ENCODE results near the gene CCDC90B. TPM values are rescaled to one million over a fixed set of nuclear protein-coding genes. Genes with fewer than 3 reads are reported as not detected.

Gene CCDC90B
- total and polyA plus RNA-seq, 2 of the 8 experiments (the other 6 are each of a cell fraction or from before 2014, with no cell fraction given), result 21.8 to 54.5 TPM

DNA sequence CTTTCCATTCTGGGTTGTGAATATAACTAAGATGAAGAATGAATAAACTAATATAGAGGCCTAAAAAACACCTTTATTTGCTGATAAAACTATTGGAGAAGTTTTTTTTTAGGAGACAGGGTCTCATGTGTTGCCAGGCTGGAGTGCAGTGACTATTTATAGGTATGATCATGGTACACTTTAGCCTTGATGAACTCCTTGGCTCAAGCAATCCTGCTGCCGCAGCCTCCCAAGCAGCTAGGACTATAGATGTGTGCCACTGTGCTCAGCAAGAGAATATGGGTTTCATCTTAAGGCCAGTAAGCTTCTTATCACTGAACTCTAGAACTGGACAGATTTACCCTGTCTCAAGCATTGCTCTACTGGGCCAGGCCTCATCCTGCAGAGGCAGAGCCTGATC is 26.6 kb downstream of the CCDC90B start:
- Histone ChIP-seq H2BK120ac (replicated peaks; ENCODE audit: low read depth, low read length) (no peak overlapping the region), H3K9ac (replicated peaks in 1 of 4; ENCODE audit: extremely low read depth in 1 of 4, low read depth in 3 of 4, low read length in 3 of 4) (no peak overlapping the region), H2AK5ac (ENCODE audit: low read depth, low read length) (no peak overlapping the region), H3K36me3 (ENCODE audit: control insufficient read depth in 2 of 4, insufficient read depth in 4 of 4, low read length in 3 of 4) (peaks cover 0 to 28% (median 2%) of the 10 kb centered on the region in 4 experiments; a peak in 3 of 8 replicates), H3K18ac (ENCODE audit: extremely low read depth, low read length) (no peak overlapping the region), H3K4me1 (replicated peaks in 1 of 4; ENCODE audit: control insufficient read depth in 3 of 4, insufficient read depth in 4 of 4, low read length in 3 of 4) (no peaks in the 10 kb centered on the region), H3K79me2 (ENCODE audit: control insufficient read depth in 1 of 2, insufficient read depth in 2 of 2, low read length in 2 of 2) (no peaks in the 10 kb centered on the region), H3K4me2 (ENCODE audit: insufficient read depth in 1 of 2, low read depth in 2 of 2, low read length in 2 of 2) (no peak overlapping the region), H4K20me1 (replicated peaks in 1 of 2; ENCODE audit: control insufficient read depth in 1 of 2, insufficient read depth in 2 of 2, low read length in 2 of 2) (peaks cover 0 to 1% of the 10 kb centered on the region in 2 experiments), H4K5ac (ENCODE audit: insufficient read length, low read depth, low read length) (no peak overlapping the region), H3K9me3 (ENCODE audit: insufficient read depth in 2 of 2, low read depth in 1 of 2, low read length in 1 of 2) (no peaks in the 10 kb centered on the region), H2BK12ac (ENCODE audit: low read depth, low read length) (no peak overlapping the region), H3K23ac (ENCODE audit: insufficient read length) (no peak overlapping the region), H3K27me3 (replicated peaks in 1 of 4; ENCODE audit: control insufficient read depth in 3 of 4, extremely low read depth in 1 of 4, insufficient read depth in 3 of 4, low read length in 3 of 4) (no peaks in the 10 kb centered on the region), H3K14ac (ENCODE audit: insufficient read length) (no peak overlapping the region), H3K4me3 (ENCODE audit: extremely low read depth in 1 of 4, insufficient read depth in 2 of 4, low read depth in 3 of 4, low read length in 4 of 4) (no peak overlapping the region), H3K79me1 (ENCODE audit: low read depth, low read length) (peaks cover 4% of the 10 kb centered on the region; the same call in 1 of the 2 replicates), H3K4ac (replicated peaks; ENCODE audit: insufficient read length, low read depth, low read length) (no peak overlapping the region), H3K23me2 (ENCODE audit: low read depth, low read length) (no peaks in the 10 kb centered on the region), H2AFZ (ENCODE audit: low read length) (no peak overlapping the region), H3K56ac (replicated peaks; ENCODE audit: insufficient read length, low read depth, low read length) (no peak overlapping the region), H2BK15ac (ENCODE audit: low read length) (no peak overlapping the region), H2BK20ac (ENCODE audit: low read length) (no peak overlapping the region), H4K91ac (replicated peaks; ENCODE audit: insufficient read length, low read length) (no peak overlapping the region), H2BK5ac (ENCODE audit: low read depth, low read length) (no peak overlapping the region), H4K8ac (ENCODE audit: extremely low read depth, insufficient read depth, low read length) (no peak overlapping the region), H3K27ac (ENCODE audit: low read depth, low read length) (no peak overlapping the region)
- FAIRE-seq, result no peak
- POLR2A ChIA-PET (ENCODE audit: partially characterized antibody), result no interaction called here
- TF ChIP-seq HDAC2 (IDR thresholded peaks at IDR 0.05; ENCODE audit: borderline replicate concordance in 1 of 2, low read depth in 2 of 2, low read length in 2 of 2) (no peak), MAFK (IDR thresholded peaks at IDR 0.05; ENCODE audit: low read depth, low read length) (no peak), HDAC6 (IDR thresholded peaks at IDR 0.05; ENCODE audit: low read depth, low read length) (no peak), SIN3A (conservative IDR thresholded peaks at IDR 0.05 in 1 of 2, IDR thresholded peaks at IDR 0.05 in 1 of 2; ENCODE audit: low read depth in 1 of 2, low read length in 2 of 2) (no peak), GTF2F1 (IDR thresholded peaks at IDR 0.05; ENCODE audit: borderline replicate concordance, low read depth, low read length) (no peak), GABPA (IDR thresholded peaks at IDR 0.05; ENCODE audit: borderline replicate concordance, insufficient read depth, low read length) (no peak), EGR1 (IDR thresholded peaks at IDR 0.05; ENCODE audit: borderline replicate concordance, low read depth, low read length) (no peak), RNF2 (IDR thresholded peaks at IDR 0.05; ENCODE audit: borderline replicate concordance, low read depth, low read length, missing control alignments, poor library complexity, severe bottlenecking) (no peak), SP1 (IDR thresholded peaks at IDR 0.05; ENCODE audit: low read depth, low read length) (no peak), CREB1 (IDR thresholded peaks at IDR 0.05) (no peak)
- TF ChIP-seq, protein P1, sequence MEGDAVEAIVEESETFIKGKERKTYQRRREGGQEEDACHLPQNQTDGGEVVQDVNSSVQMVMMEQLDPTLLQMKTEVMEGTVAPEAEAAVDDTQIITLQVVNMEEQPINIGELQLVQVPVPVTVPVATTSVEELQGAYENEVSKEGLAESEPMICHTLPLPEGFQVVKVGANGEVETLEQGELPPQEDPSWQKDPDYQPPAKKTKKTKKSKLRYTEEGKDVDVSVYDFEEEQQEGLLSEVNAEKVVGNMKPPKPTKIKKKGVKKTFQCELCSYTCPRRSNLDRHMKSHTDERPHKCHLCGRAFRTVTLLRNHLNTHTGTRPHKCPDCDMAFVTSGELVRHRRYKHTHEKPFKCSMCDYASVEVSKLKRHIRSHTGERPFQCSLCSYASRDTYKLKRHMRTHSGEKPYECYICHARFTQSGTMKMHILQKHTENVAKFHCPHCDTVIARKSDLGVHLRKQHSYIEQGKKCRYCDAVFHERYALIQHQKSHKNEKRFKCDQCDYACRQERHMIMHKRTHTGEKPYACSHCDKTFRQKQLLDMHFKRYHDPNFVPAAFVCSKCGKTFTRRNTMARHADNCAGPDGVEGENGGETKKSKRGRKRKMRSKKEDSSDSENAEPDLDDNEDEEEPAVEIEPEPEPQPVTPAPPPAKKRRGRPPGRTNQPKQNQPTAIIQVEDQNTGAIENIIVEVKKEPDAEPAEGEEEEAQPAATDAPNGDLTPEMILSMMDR (IDR thresholded peaks at IDR 0.05; ENCODE audit: control extremely low read depth in 1 of 3, insufficient read depth in 1 of 3, low read depth in 1 of 3, low read length in 3 of 3), result no peak
- DNase-seq (ENCODE audit: low read depth in 1 of 2, low spot score in 2 of 2), result no peak
- 91% methylated on average over 1 of the region's 1 CpG; no CpG with 5 or more reads in 1 of the 2 experiments for WGBS, 2 experiments (ENCODE audit: extremely low coverage in 1 of 2, insufficient coverage in 1 of 2, insufficient read length in 1 of 2, insufficient replicate concordance in 2 of 2, low coverage in 1 of 2, low lambda C conversion rate in 2 of 2, missing lambda C conversion rate in 1 of 2)
- CTCF ChIA-PET (ENCODE audit: partially characterized antibody), result interaction anchor here (0.9 to 4.3 kb wide), 3 partner anchors 9 to 560 kb away, joined by 3 to 38 read pairs (median 4); no protein-coding TSS in a partner anchor

All from H1 (cell line).